GM18520 (cell line): ENCODE data around the gene SYCN.

Experiments used
- ATAC-seq: cut with Tn5 transposase; IDR thresholded peaks from one replicate; pipeline ENCODE4 v1.9.1; 2021; ENCODE audit not compliant: unreplicated experiment

The SYCN gene

GRCh38 chr19:39172700-39173501, 31.2 kb downstream of the SYCN start:
- no peak for ATAC-seq

GRCh38 chr19:39171479-39172465, 32.3 kb downstream of the SYCN start:
- ATAC-seq = no peak

- no peak for ATAC-seq
Observed at GRCh38 chr19:39170386-39171231, 33.5 kb downstream of the SYCN start.

- ATAC-seq = no peak
Observed at GRCh38 chr19:39169143-39169810, 34.8 kb downstream of the SYCN start.

GRCh38 chr19:39168258-39169142, 35.6 kb downstream of the SYCN start:
- no peak for ATAC-seq

GRCh38 chr19:39167461-39168257, 36.4 kb downstream of the SYCN start:
- ATAC-seq = no peak

GRCh38 chr19:39166571-39167391, 37.3 kb downstream of the SYCN start:
- ATAC-seq = no peak

GRCh38 chr19:39165857-39166256, 38.2 kb downstream of the SYCN start:
- ATAC-seq = no peak

- ATAC-seq = no peak
Observed at GRCh38 chr19:39164289-39164688, 39.8 kb downstream of the SYCN start.

- no peak for ATAC-seq
Observed at GRCh38 chr19:39163621-39164020, 40.4 kb downstream of the SYCN start.

- no peak for ATAC-seq
Observed at GRCh38 chr19:39162441-39163043, 41.5 kb downstream of the SYCN start.

- no peak for ATAC-seq
Observed at GRCh38 chr19:39160889-39161672, 43.0 kb downstream of the SYCN start.

- no peak for ATAC-seq
Observed at GRCh38 chr19:39160523-39160861, 43.6 kb downstream of the SYCN start.

- ATAC-seq = no peak
Observed at GRCh38 chr19:39158646-39159260, 45.3 kb downstream of the SYCN start.

GRCh38 chr19:39157997-39158389, 46.1 kb downstream of the SYCN start:
- no peak for ATAC-seq

- ATAC-seq = no peak
Observed at GRCh38 chr19:39157275-39157996, 46.6 kb downstream of the SYCN start.
